CD4-positive, alpha-beta T cell treated with Interleukin-4 for 1 hour (primary cell): ENCODE results near the gene MAPK4.

Experiments used
- DNase-seq, 2 donors: peaks; one replicate each; pipeline ENCODE4 v3.0.0-alpha.2; 2020 to 2022

Gene MAPK4

DNA sequence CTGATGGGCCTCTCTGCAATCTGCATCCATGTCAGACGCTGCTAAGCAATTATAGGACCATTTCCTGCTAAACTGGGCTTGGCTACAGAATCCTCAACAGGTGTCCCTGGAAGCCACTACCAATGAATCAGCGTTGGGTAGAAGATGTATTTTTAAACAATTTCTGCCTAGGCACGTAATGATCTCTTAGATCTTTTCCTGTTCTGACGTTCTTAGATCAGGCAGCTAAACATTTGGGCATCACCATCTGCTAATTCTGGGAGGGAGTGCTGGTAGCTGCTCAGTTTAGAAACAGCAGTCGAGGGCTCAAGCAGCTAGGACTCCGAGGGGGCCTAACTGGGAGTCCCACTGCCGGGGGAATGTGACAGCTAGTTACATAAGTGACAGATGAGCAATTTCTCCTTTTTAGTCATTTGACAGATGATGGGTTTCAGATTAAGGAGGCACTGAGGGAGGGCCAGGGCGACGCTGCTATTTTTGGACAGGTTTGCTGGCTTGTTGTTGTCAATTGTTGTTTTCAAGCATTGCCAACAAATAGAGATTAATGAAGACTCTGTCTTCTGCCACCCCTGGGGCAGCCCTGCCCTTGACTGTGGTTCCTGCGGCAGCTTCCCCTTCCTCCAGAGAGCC is 167.2 kb downstream of the MAPK4 start:
- DNase-seq, result no peak

DNA sequence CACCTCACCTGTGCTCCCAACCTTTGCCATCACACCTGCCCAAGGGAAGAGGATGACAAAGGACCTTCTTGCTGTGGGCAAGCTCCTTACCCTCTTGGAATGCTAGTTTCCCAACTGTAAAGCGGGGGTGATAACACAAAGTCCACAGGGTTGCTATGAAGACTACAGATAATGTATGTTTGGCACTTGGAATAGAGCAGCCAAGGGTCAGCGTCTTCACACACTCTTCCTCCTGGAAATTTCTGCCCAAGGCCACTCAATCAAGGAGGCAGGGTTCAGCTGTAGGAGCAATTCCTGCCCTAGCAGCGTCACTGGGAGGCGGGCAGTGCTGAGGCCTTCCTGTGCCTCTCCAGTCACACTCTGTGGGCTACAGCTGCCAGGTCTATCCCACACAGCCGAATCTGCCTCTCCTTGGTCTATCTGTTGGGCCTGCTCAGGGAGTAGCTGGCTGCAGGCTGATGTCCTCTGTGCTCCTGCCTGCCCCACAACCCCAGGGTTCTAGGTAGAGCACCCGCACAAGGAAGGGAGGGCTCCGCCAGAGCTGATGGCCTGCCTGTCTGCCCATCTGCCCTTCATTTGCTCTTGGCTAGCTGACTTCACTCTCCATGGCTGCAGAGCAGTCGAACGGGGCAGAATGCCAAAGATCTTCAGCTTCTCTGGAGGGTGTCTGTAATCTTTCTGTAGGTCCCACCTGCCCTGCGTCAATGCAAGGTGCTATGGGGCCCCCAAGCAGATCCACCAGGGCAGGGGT is 168.0 kb downstream of the MAPK4 start:
- DNase-seq, result no peak

DNA sequence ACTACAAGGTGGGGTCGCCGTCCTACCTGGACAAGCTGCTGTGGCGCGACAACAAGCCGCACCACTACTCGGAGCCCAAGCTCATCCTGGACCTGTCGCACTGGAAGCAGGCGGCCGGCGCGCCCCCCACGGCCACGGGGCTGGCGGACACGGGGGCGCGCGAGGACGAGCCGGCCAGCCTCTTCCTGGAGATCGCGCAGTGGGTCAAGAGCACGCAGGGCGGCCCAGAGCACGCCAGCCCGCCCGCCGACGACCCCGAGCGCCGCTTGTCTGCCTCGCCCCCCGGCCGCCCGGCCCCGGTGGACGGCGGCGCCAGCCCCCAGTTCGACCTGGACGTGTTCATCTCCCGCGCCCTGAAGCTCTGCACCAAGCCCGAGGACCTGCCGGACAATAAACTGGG is 169.5 kb downstream of the MAPK4 start:
- no peak for DNase-seq

DNA sequence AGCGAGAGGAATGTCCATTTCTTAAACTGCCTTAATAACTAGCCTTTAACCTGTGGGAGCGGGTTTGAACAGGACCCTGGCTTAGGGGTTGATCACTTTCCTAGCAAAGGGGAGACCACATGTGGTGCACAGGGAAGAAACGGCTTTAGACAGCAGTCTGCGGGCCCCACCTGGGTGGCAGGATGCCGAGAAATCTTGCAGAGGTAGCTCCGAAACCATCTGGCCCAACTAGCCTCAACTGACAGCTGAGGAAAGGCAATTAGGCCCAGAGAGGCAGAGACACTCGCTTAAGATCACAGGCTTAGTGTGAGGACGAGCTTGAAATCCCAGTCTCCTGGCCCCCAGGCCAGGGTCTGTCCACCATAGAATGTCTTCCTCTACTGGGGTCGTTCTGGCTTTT is 170.1 kb downstream of the MAPK4 start:
- no peak for DNase-seq

DNA sequence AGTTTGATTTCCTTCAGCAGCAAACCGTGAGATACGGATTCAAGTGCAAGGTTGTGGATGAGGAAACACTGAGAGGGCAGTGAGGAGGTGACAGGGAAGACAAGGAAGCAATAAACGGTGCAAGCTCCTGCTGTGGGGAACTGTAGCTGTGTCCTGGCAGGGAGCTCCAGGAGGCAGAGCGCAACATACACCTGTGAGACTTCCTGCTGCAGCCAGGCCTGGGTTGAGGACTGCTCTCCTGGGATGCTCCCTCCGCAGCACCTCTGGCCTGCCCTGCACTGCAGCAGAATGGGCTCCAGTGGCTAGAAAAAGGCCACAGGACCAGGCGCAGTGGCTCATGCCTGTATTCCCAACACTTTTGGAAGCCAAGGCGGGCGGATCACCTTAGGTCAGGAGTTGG is 174.5 kb downstream of the MAPK4 start:
- DNase-seq, result no peak

DNA sequence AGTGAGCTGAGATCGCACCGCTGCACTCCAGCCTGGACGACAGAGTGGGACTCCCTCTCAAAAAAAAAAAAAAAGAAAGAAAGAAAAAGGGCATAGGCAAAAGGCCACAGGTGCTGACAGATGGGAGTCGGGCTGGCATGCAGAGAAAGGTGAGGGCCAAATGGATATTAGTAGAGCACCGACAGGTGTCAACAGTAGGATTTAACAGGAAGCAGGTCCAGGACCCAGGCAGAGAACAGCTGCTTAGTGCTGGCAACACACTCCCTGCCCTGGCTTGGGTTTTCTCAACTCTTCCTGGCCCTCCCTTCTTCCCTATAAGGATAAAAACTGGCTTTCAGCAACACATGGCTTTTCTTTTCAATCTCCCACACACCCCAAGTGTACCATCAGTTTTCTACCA is 175.0 kb downstream of the MAPK4 start:
- no peak for DNase-seq

DNA sequence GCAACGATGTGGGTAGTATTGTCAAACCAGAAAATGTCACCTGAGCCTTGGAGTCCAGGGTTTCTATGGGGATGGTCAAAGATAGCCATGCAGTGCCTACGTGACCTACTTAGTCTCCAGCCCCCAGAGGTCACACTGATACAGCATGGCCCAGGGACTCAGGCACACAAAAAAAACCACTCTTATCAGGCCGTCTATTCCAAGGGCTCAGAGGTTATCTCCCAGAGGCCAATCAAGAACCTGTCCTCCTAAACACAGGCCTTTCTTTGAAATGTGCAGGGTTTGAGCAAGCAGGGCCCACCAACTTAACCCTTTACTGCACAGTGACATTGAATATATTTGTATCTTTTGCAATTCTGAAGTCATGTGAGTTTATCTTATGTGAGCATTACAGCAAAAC is 177.2 kb downstream of the MAPK4 start:
- DNase-seq, result no peak

DNA sequence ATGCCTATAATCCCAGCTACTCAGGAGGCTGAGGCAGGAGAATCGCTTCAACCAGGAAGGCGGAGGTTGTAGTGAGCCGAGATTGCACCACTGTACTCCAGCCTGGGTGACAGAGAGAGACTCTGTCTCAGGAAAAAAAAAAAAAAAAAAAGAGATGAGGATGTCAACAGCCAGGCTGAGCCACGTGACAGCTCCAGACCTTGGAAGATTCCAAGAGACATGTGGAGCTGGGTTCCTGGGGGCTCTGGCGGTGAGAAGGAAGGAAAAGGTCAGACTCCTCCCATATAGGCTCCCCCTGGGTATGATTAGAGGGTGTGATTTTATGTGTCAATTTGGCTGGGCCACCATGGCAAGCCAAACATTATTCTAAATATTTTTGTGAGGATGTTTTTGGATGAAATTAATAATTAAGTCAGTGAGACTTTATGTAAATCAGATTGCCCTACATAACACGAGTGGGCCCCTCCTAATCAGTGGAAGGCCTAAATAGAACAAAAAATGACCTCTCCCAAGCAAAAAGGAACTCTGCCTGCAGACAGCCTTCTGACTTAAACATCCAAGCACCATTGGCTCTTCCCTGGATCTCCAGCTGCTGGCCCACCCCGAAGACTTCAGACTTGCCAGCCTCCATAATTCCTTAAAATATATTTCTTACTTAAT is 178.3 kb downstream of the MAPK4 start:
- no peak for DNase-seq

DNA sequence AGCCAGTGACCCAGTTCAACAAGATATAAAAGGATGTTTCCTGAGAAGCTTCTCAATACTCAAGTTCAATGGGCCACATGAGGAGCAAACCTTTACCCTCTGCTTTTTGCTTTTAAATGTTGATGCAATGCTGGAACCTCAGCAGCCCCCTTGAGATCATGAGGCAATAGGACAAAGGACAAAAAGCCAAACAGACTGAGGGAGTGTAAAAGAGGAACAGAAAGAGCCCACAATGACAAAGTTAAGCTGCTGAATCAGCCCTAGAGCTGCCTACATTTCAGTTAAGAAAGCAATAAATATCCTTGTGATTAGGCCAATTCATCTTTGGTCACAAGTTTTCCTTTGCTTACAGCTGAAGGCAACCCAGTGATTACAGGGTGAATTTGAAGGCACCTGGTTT is 183.1 kb downstream of the MAPK4 start:
- DNase-seq, result no peak

DNA sequence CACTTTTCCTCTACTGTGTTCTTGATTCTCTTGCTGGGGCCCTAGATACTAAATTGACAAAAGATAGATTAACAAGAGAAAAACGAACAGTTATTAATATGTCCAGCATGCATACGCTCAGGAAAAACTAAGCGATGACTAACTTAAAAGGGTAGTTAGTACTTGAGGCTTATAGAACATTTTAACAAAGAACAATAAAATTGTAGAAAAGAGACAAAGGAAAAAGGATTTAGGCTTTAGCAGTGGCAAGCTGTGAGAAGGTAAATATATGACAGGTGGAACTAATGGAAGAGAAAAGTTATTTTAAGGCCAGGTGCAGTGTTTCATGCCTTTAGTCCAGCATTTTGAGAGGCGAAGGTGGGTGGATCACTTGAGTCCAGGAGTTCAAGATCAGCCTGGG is 184.4 kb downstream of the MAPK4 start:
- DNase-seq, result no peak

DNA sequence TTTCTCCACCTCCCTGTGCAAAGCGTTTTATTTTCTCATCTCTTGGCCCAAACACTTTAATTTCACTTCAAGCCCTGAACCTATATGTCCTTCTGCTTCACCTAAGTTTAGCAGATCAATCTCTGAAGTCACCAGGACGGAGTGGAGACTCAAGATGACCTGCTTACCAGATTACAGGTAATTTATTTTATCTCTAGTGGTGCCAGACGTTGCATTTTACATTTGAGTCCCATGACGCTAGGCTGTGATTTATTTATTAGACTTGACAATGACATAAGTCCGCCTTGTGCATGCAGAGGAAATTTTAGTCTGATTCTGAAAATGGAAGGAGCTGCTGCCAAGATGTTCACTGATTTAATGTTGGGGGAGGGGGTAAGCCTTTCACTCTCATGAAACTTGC is 186.1 kb downstream of the MAPK4 start:
- no peak for DNase-seq

DNA sequence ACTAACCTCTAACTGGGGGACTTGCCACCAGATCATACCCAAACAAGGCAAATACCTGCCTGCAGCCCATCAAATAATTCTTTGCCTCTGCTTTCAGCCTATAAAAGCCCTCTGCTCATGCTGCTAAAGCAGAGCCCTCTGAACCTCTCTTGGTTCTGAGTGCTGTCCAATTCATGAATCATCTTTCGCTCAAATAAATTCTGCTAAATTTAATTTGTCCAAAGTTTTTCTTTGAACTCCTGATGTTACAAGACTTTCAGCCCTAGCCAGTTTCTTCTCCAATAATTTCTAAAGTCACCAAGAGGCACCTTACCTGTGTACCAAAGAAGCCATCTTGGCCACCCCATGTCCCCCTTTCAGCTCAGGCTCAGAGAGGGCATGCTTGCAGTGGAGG is 188.0 kb downstream of the MAPK4 start:
- no peak for DNase-seq

DNA sequence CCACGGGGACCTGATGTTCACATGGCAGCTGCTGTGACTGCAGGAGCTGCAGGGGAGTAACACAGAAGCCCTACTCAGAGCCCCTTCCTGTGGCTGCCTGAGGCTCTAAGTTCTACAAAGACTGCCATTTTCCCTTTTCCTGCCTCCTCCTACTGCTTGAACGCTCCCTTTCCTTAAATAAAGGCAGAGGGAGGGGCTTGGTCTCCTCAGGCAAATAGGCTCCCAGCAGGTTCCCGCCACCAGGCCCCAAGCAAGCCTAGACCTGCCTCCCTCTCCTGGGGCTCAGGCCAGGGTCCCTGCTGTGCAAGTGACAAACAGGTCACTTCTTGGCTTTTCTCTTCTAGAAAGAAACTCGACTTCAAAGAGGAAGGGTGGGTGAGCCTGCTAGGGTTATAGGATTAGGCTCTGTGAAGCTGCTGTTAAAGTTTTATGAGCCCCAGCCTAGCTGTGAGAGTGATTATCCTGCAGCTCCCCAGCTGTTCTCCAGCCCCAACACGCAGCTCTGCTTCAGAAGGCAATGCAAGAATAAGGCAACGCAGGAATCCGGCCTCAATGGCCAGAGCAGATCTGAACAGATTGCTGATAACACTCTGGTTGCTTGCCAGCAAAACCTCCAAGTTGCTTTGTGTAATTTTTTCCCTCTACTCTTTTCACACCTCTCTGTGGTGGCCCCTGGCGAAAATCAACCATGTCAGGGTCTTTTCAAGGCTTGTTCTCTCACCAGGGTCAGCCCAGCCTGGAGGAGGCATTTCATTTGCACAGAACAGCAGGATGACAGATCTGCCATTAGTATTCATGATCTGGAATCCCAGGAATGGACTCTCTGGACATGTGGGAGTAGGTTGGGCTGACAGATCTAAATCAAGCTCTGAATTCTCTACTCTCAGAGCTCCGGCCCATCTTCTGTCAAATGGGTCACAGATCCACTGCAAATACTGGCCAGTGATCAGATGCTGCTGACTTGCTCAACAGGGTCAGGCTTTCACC is 188.6 kb downstream of the MAPK4 start:
- DNase-seq, result no peak

DNA sequence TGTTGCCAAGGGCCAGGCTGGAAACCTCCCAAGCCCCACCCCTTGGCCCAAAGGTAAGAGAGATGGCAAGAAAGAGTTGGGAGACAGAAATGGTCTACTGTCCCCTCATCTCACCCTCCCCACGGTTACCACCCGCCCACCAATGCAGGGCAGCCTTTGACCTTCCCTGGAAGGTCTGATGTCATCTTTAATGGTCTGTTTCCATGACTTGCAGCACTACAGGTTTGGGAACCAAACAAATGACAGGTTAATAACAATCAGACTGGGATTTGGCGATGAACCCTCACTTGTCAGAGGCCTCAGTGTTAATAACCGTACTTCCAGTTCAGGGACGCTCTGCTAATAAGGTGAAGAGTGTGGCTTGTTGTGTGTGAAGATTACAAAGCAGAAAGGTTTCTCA is 189.5 kb downstream of the MAPK4 start:
- no peak for DNase-seq

DNA sequence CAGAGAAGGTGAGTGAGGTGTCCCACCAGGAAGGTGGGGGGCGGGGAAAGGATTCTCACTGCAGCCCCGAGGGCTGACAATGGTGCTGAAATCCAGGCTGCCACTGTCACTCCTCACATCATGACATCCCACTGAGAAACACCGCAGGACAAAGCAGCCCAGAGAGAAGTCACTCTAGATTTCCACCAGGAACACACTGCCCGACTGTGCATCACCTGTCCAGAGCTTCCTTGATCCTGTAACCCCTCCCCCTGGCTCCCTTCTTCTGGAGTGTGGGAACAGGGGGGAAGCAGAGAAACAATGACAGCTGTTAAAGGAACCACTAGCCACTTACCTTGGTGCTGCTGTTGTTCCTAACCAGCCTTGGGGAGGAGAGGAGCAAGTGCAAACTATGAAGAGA is 190.1 kb downstream of the MAPK4 start:
- DNase-seq, result no peak

DNA sequence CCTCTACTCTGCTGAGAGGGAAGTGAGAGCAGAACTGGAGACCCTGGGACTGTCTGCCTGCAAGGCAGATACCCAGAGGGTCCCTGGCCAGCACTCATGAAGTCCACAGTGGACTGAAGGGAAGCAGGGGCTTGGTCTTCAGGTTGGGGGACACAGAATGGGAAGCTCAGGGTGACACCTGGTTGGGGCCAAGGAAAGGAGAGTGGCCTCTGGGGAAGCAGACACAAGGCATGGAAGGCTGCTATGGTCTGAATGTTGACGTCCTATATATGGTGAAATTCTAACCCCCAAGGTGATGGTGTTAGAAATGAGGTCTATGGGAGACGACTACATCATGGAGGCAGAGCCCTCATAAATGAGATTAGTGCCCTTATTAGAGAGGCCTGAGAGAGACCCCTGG is 190.7 kb downstream of the MAPK4 start:
- no peak for DNase-seq

DNA sequence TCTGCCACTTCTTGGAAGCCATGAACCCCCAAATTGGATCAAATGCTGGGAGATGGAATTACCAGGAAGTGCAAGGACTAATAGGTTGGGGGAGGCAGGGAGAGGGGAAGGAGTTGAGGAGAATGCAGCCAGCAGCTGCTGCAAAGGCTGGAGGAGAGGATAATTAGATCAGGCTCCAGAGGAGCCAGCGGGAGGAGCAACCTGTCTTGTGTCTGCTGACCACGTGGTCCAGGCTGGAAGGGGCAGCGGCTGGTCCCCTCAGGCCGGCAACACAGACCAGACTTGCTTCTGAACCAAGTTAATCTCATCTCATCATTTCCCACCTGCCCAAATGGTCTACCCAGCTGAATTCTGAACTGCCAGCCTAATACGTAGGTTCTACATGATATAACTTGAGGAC is 191.6 kb downstream of the MAPK4 start:
- DNase-seq, result no peak

DNA sequence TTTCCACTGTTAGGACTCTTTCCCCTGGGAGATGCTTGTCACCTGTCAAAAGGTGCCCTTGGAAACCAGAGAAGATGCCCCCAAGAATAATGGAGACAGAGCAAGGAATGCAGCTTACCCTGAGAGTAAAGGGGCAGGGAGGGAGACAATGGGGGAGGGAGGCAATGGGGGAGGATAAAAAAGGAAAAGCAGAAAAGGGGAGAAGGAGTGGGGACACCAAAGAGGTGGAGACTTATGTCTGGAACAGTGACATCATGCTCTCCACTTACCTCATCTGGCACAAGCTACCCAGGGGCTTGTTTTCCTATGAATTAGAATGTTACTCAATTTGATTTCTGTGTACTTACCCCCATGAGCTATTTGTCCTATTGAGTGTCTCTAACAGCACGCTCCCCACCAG is 192.1 kb downstream of the MAPK4 start:
- no peak for DNase-seq

DNA sequence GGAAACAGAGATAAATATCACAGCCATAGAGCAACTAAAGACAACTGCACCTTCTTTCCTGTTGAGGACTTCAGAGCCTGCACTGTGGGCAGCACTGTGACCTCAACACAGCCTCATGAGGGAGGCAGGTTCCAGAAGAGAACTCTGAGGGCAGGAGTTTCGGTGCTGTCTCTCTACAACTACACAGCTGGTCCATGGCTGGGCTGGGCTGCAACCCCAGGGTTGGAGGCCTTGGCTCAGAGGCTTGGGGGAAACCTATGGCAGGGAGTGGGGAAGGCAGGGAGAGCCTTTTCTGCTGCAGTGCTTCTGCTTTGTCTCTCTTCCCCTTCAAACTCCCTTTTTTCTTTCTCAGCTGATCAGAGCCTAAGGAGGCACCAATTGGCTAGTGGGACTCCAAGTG is 193.4 kb downstream of the MAPK4 start:
- DNase-seq, result no peak

DNA sequence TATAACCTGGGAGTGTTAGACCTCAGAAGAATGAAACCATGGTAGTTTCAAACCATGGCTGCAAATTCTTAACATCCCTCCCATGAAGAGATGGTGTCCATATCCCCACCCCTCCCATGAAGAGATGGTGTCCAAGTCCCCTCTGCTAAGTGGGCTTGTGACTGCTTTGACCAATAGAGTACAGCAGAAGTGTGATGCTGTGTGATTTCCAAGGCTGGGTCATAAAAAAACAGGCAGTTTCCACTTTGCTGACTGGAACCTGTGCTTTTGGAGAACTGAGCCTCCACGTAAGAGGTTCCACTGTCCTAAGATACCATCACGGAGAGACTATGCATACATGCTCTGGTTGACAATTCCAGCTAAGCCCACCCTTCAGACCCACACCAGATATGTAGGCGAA is 194.4 kb downstream of the MAPK4 start:
- no peak for DNase-seq

DNA sequence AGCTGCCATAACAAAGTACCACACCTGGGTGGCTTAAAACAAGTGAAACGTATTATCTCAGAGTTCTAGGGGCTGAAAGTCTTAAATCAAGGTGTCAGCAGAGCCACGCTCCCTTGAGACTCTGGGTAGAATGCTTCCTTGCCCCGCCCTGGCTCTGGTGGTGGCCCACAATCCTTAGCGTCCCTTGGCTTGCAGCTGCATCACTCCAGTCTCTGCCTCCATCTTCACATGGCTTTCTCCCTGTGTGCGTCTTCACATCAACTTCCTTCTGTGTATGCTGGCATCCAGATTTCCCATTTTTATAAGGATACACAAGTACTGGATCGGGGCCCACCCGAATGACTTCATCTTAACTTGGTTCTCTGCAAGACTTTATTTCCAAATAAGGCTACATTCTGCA is 197.5 kb downstream of the MAPK4 start:
- no peak for DNase-seq

DNA sequence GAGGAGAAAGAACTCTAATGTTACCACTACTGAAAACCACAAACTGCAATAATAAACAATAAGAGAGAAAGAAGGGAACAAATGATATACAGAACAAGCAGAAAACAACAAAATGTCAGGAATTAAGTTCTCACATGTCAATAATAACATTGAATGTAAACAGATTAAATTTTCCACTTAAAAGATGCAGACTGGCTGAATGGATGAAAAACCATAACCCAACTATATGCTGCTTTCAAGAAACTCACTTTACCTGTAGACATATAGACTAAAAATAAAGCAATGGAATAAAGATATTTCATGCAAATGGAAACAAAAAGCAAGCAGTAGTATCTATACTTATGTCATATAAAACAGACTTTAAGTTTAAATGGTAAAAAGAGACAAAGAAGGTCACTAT is 209.6 kb downstream of the MAPK4 start:
- no peak for DNase-seq

DNA sequence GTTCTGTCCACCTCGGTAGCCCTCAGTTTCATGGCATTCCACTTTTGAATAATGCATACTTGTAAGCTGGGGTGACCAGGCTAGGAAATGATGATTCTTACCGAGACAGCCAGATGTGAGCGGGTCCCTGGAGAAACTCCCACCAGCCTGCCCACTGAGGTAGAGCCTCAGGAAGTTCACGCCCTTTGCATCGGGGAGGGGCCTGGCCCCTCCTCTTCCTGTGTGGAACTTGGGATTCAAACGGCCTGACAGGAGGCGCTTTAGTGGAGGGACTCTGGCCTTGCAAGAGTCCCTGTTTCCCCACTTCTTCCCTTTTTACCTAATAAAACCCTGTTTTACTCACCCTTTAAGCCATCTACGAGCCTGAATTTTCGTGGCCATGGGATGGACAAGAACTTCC is 215.3 kb downstream of the MAPK4 start:
- DNase-seq, result no peak
